HepG2 (cell line): Measurements from ENCODE around the gene FRAS1. TPM values are rescaled to one million over a fixed set of nuclear protein-coding genes. Genes with fewer than 3 reads are reported as not detected.

Source experiments
- ATAC-seq: fragments of 200-7000 bp; cut with Tn5 transposase; 3 replicates; pipeline ENCODE4 v1.9.1; 2020; ENCODE audit warnings: mild to moderate bottlenecking, moderate library complexity
- BruUV-seq: library from RNA; stranded (reverse); fragments of 400-500 nt; replicated peaks from 2 replicates; lab custom pipeline; 2021; lab: Mats Ljungman, UMichigan
- CTCF ChIA-PET: fragments of 300-600 bp; formaldehyde crosslinking; extraction: SDS; loops from one replicate; lab custom pipeline; 2021; ENCODE audit warnings: low total read pairs, inconsistent platforms, low intra/inter-chr PET ratio; lab: Yijun Ruan, JAX
- POLR2A ChIA-PET: fragments of 350-600 bp; sonication (Branson Sonifier 250); formaldehyde crosslinking; loops from one replicate; lab custom pipeline; 2020; ENCODE audit warnings: antibody characterized with exemption, inconsistent platforms; lab: Yijun Ruan, JAX
- DNase-seq: peaks from one replicate; pipeline ENCODE4 v3.0.0-alpha.2; 2015; ENCODE audit warnings: low spot score
- FAIRE-seq: peaks from 3 replicates; lab custom pipeline; 2011; peaks lifted over from hg19 to GRCh38; lab: Jason Lieb, UNC
- H2AFZ ChIP-seq: one replicate; pipeline ENCODE4 v1.6.1; 2011; ENCODE audit warnings: low read length, inconsistent platforms
- H3K27ac ChIP-seq: fragments of 300-600 bp; 3 replicates; pipeline ENCODE4 v1.8.0; 2011; ENCODE audit warnings: mixed run types, mild to moderate bottlenecking, mixed read lengths, low read length, inconsistent platforms; ENCODE audit not compliant: insufficient read depth; ENCODE audit errors: extremely low read length
- H3K27me3 ChIP-seq, 2 experiments: fragments of 200-600 bp in 1 of 2; 2 replicates in 1 of 2; 3 replicates in 1 of 2; pipeline versions ENCODE4 v1.6.0 to v1.8.0; 2011; ENCODE audit warnings: low read length in 2 of 2, mild to moderate bottlenecking in 2 of 2, moderate library complexity in 2 of 2, inconsistent platforms in 1 of 2; ENCODE audit not compliant: insufficient read depth in 2 of 2, control insufficient read depth in 1 of 2
- H3K36me3 ChIP-seq, 2 experiments: fragments of 200-600 bp in 1 of 2; replicated peaks in 1 of 2; 2 replicates in 1 of 2; 3 replicates in 1 of 2; pipeline versions ENCODE4 v1.5.1 to v1.8.0; 2011; ENCODE audit warnings: low read length in 2 of 2, inconsistent platforms in 1 of 2; ENCODE audit not compliant: insufficient read depth in 2 of 2, control insufficient read depth in 1 of 2
- H3K4me1 ChIP-seq: 2 replicates; pipeline ENCODE4 v1.5.1; 2012; ENCODE audit warnings: low read length, inconsistent platforms; ENCODE audit not compliant: insufficient read depth
- H3K4me2 ChIP-seq: 2 replicates; pipeline ENCODE4 v1.6.0; 2011; ENCODE audit warnings: low read depth, low read length, inconsistent platforms
- H3K4me3 ChIP-seq, 3 experiments: fragments of 200-600 bp in 1 of 3; sonication (generic), shearing (Covaris generic) in 1 of 3; replicated peaks in 1 of 3; 2 replicates each; pipeline ENCODE4 v1.5.1; 2011 to 2016; ENCODE audit warnings: low read length in 3 of 3, inconsistent platforms in 2 of 3, low read depth in 2 of 3, mild to moderate bottlenecking in 2 of 3, control low read depth in 1 of 3, mixed read lengths in 1 of 3; ENCODE audit not compliant: insufficient read depth in 1 of 3
- H3K79me2 ChIP-seq: one replicate; pipeline ENCODE4 v1.6.1; 2011; ENCODE audit warnings: low read length, inconsistent platforms; ENCODE audit not compliant: insufficient read depth
- H3K9ac ChIP-seq: 2 replicates; pipeline ENCODE4 v1.6.0; 2011; ENCODE audit warnings: mild to moderate bottlenecking, low read depth, low read length, inconsistent platforms; ENCODE audit not compliant: insufficient read depth
- H3K9me3 ChIP-seq: 2 replicates; pipeline ENCODE4 v1.5.1; 2012; ENCODE audit warnings: mild to moderate bottlenecking, low read length
- H4K20me1 ChIP-seq: 2 replicates; pipeline ENCODE4 v1.6.0; 2011; ENCODE audit warnings: inconsistent platforms, mild to moderate bottlenecking, low read length, moderate library complexity; ENCODE audit not compliant: insufficient read depth
- AGO2 ChIP-seq: fragments of 200-400 bp; formaldehyde crosslinking; optimal IDR thresholded peaks from 2 replicates; pipeline ENCODE3; 2017; ENCODE audit warnings: mild to moderate bottlenecking, low read depth, low read length, moderate library complexity
- CTCF ChIP-seq: sonication (generic); formaldehyde crosslinking; IDR thresholded peaks from 2 replicates; pipeline ENCODE4 v1.5.0; 2020; ENCODE audit warnings: mild to moderate bottlenecking, missing genetic modification reagents, moderate library complexity
- MTA1 ChIP-seq: sonication (generic); formaldehyde crosslinking; IDR thresholded peaks from 2 replicates; pipeline ENCODE4 v1.4.0; 2020; ENCODE audit warnings: missing genetic modification reagents, mild to moderate bottlenecking, borderline replicate concordance
- SMC3 ChIP-seq: IDR thresholded peaks from 2 replicates; pipeline ENCODE4 v1.6.1; 2011; ENCODE audit warnings: low read length, improper control_type of control experiment
- SNAI1 ChIP-seq: sonication (generic); formaldehyde crosslinking; IDR thresholded peaks from 2 replicates; pipeline ENCODE4 v1.5.0; 2020; ENCODE audit warnings: mild to moderate bottlenecking, missing genetic modification reagents, borderline replicate concordance
- SP4 ChIP-seq: sonication (generic); formaldehyde crosslinking; IDR thresholded peaks from 2 replicates; pipeline ENCODE4 v1.8.1; 2023; ENCODE audit warnings: mild to moderate bottlenecking, missing genetic modification reagents
- STAG1 ChIP-seq: sonication (generic); formaldehyde crosslinking; IDR thresholded peaks from 2 replicates; pipeline ENCODE4 v1.4.0; 2020; ENCODE audit warnings: missing genetic modification reagents
- TFE3 ChIP-seq: IDR thresholded peaks from 2 replicates; pipeline ENCODE4 v1.6.1; 2016
- USF2 ChIP-seq, 2 experiments: sonication (generic) in 1 of 2; formaldehyde crosslinking in 1 of 2; IDR thresholded peaks; 2 replicates each; pipeline versions ENCODE4 v1.5.1 to v1.6.1; 2011 to 2020; ENCODE audit warnings: borderline replicate concordance in 1 of 2, low read depth in 1 of 2, low read length in 1 of 2, mild to moderate bottlenecking in 1 of 2, missing genetic modification reagents in 1 of 2, moderate library complexity in 1 of 2
- ZNF12 ChIP-seq: sonication (generic); formaldehyde crosslinking; IDR thresholded peaks from 2 replicates; pipeline ENCODE4 v1.5.0; 2020; ENCODE audit warnings: missing genetic modification reagents
- ZNF33A ChIP-seq: sonication (generic); formaldehyde crosslinking; IDR thresholded peaks from 2 replicates; pipeline ENCODE4 v1.5.1; 2020; ENCODE audit warnings: missing genetic modification reagents, mild to moderate bottlenecking, moderate library complexity, borderline replicate concordance
- ZNF781 ChIP-seq: sonication (generic); formaldehyde crosslinking; IDR thresholded peaks from 2 replicates; pipeline ENCODE4 v1.5.1; 2020; ENCODE audit warnings: borderline replicate concordance, mild to moderate bottlenecking, missing genetic modification reagents; ENCODE audit errors: not compliant biosample characterization
- ZNF879 ChIP-seq: sonication (generic); formaldehyde crosslinking; IDR thresholded peaks from 2 replicates; pipeline ENCODE4 v1.8.1; 2023; ENCODE audit warnings: missing genetic modification reagents
- WGBS: methylation state at CpG from one replicate; pipeline ENCODE4 v1.1.6; 2017; ENCODE audit warnings: low lambda C conversion rate; 5-methylcytosine and 5-hydroxymethylcytosine counted together
- in situ Hi-C: cut with HindIII; loops from 2 replicates; pipeline ENCODE4 v1.10.0; 2017; ENCODE audit warnings: low pct_unique_long_range_greater_than_20kb; ENCODE audit not compliant: extremely low pct_ligation_motif_present
- intact Hi-C: fragments of 100-400 bp; cut with micrococcal nuclease; formaldehyde crosslinking; loops from one replicate; pipeline ENCODE4 v1.10.0; 2022; ENCODE audit not compliant: unreplicated experiment
- polyA plus RNA-seq, 8 experiments: library from polyadenylated mRNA; depleted of rRNA in 3 of 8; stranded (reverse) in 7 of 8; unstranded in 1 of 8; fragments of >200 nt; fragmentation: Illumina TruSeq in 4 of 8; extraction: Trizol in 4 of 8; gene quantifications; 2 replicates each; pipeline versions ENCODE4 v1.2.1 to v1.2.3, GENCODE V29; 2011 to 2016; ENCODE audit warnings: low read depth in 4 of 8, missing spikeins in 1 of 8, mixed read lengths in 1 of 8; ENCODE audit not compliant: insufficient read depth in 1 of 8
- total RNA-seq, 5 experiments: library from RNA; depleted of rRNA; stranded (reverse); fragments of >200 nt; fragmentation: Illumina TruSeq; extraction: Trizol; gene quantifications; 2 replicates each; pipeline ENCODE4 v1.2.3, GENCODE V29; 2016; ENCODE audit warnings: low read depth in 1 of 5
- TF ChIP-seq, protein P1 (sequence below): sonication (generic); formaldehyde crosslinking; IDR thresholded peaks from 2 replicates; pipeline ENCODE4 v1.5.0; 2020; ENCODE audit warnings: missing genetic modification reagents
- TF ChIP-seq, protein P2 (sequence below): fragments of 450-650 bp; IDR thresholded peaks from 2 replicates; pipeline ENCODE4 v1.6.1; 2017

Gene FRAS1
- total and polyA plus RNA-seq, 2 of the 13 experiments (the other 11 are each of a cell fraction or from before 2014, with no cell fraction given): 22.5 to 31.6 TPM

GRCh38 chr4:78592088-78592783, 535.1 kb downstream of the FRAS1 start:
- WGBS: 70% methylated on average over 3 of the region's 3 CpGs
- H3K27ac ChIP-seq: no peak overlapping the region
- H2AFZ ChIP-seq: no peak overlapping the region
- peak; percentile 15 for FAIRE-seq
- no peak overlapping the region for H3K4me2 ChIP-seq
- DNase-seq: no peak
- no peaks in the 10 kb centered on the region; a peak in 1 of 5 replicates for H3K36me3 ChIP-seq
- no TSS peak for BruUV-seq
- TF ChIP-seq TFE3 (CRISPR knock-in tag) (no peak), ZNF781 (no peak), ZNF12 (no peak), SMC3 (0 out of 2 replicates have a peak, but pooled peaks have one; percentile 11), ZNF879 (CRISPR knock-in tag) (no peak), SP4 (no peak), USF2 (IDR thresholded peaks at IDR 0.05; ENCODE audit: low read depth, low read length) (no peak), USF2 (CRISPR knock-in tag; IDR thresholded peaks at IDR 0.05; ENCODE audit: borderline replicate concordance) (no peak), CTCF (CRISPR knock-in tag) (peak; percentile 41), SNAI1 (CRISPR knock-in tag) (no peak), STAG1 (CRISPR knock-in tag) (peak; percentile 47), ZNF33A (no peak), MTA1 (CRISPR knock-in tag) (no peak), AGO2 (no peak)
- TF ChIP-seq, protein P1, sequence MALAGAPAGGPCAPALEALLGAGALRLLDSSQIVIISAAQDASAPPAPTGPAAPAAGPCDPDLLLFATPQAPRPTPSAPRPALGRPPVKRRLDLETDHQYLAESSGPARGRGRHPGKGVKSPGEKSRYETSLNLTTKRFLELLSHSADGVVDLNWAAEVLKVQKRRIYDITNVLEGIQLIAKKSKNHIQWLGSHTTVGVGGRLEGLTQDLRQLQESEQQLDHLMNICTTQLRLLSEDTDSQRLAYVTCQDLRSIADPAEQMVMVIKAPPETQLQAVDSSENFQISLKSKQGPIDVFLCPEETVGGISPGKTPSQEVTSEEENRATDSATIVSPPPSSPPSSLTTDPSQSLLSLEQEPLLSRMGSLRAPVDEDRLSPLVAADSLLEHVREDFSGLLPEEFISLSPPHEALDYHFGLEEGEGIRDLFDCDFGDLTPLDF (CRISPR knock-in tag): no peak
- TF ChIP-seq, protein P2, sequence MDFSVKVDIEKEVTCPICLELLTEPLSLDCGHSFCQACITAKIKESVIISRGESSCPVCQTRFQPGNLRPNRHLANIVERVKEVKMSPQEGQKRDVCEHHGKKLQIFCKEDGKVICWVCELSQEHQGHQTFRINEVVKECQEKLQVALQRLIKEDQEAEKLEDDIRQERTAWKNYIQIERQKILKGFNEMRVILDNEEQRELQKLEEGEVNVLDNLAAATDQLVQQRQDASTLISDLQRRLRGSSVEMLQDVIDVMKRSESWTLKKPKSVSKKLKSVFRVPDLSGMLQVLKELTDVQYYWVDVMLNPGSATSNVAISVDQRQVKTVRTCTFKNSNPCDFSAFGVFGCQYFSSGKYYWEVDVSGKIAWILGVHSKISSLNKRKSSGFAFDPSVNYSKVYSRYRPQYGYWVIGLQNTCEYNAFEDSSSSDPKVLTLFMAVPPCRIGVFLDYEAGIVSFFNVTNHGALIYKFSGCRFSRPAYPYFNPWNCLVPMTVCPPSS: no peak
- in situ Hi-C loops: no loop called here
- ATAC-seq: peak; percentile 62; the same call in 2 of the 3 replicates
- H3K79me2 ChIP-seq: no peaks in the 10 kb centered on the region
- no peaks in the 10 kb centered on the region for H4K20me1 ChIP-seq
- no peaks in the 10 kb centered on the region for H3K4me1 ChIP-seq
- CTCF ChIA-PET: no interaction called here
- no peak overlapping the region for H3K9ac ChIP-seq
- H3K9me3 ChIP-seq: no peaks in the 10 kb centered on the region
- POLR2A ChIA-PET: no interaction called here
- H3K4me3 ChIP-seq: no peak overlapping the region
- intact Hi-C loops: loop anchor here (2.0 kb wide), 1 partner anchor 49 kb away; no protein-coding TSS in a partner anchor
- no peaks in the 10 kb centered on the region for H3K27me3 ChIP-seq
